SU-DHL-6 (cell line): ENCODE measurements around the gene RGMA.

ENCODE experiments used
- H2AFZ ChIP-seq: fragments of 200-600 bp; sonication (generic); 2 replicates; pipeline ENCODE4 v1.6.1; 2014; ENCODE audit warnings: low read depth, mild to moderate bottlenecking, moderate library complexity, mixed read lengths, antibody characterized with exemption, low read length; ENCODE audit not compliant: severe bottlenecking
- H3F3A ChIP-seq: fragments of 200-600 bp; shearing (Covaris generic); 2 replicates; pipeline ENCODE4 v1.6.0; 2016; ENCODE audit warnings: antibody characterized with exemption, mild to moderate bottlenecking; ENCODE audit not compliant: insufficient read depth
- H3K27ac ChIP-seq: fragments of 200-600 bp; sonication (generic); 2 replicates; pipeline ENCODE4 v1.5.1; 2016; ENCODE audit warnings: low read depth, mild to moderate bottlenecking, low read length, moderate library complexity, mixed read lengths
- H3K27me3 ChIP-seq: fragments of 200-600 bp; sonication (generic), shearing (Covaris generic); 2 replicates; pipeline ENCODE4 v1.6.0; 2014; ENCODE audit warnings: mild to moderate bottlenecking, low read length
- H3K36me3 ChIP-seq: fragments of 200-600 bp; sonication (generic); 2 replicates; pipeline ENCODE4 v1.6.1; 2014; ENCODE audit warnings: mild to moderate bottlenecking, low read length, mixed read lengths
- H3K4me2 ChIP-seq: fragments of 300-600, 200-600 bp; shearing (Covaris generic), sonication (generic); 2 replicates; pipeline ENCODE4 v1.6.0; 2014; ENCODE audit warnings: low read length, low read depth, mild to moderate bottlenecking; ENCODE audit not compliant: poor library complexity, severe bottlenecking
- H3K4me3 ChIP-seq: fragments of 200-600 bp; sonication (generic); 2 replicates; pipeline ENCODE4 v1.5.1; 2014; ENCODE audit warnings: antibody characterized with exemption, low read length, mild to moderate bottlenecking, mixed read lengths; ENCODE audit not compliant: insufficient read depth, poor library complexity, severe bottlenecking
- H3K79me2 ChIP-seq: fragments of 200-600 bp; sonication (generic); 2 replicates; pipeline ENCODE4 v1.6.1; 2014; ENCODE audit warnings: mild to moderate bottlenecking, low read length, moderate library complexity; ENCODE audit not compliant: insufficient read depth
- H3K9ac ChIP-seq: fragments of 200-600 bp; sonication (generic); 2 replicates; pipeline ENCODE4 v1.7.0; 2014; ENCODE audit warnings: mild to moderate bottlenecking, low read length
- H3K9me2 ChIP-seq: fragments of 200-600 bp; sonication (generic); replicated peaks from 2 replicates; pipeline ENCODE4 v1.6.1; 2014; ENCODE audit warnings: low read length; ENCODE audit not compliant: insufficient read depth
- H3K9me3 ChIP-seq: fragments of 200-600 bp; sonication (generic); 2 replicates; pipeline ENCODE4 v1.6.1; 2014; ENCODE audit warnings: low read length, mixed read lengths; ENCODE audit not compliant: insufficient read depth
- H4K20me1 ChIP-seq: fragments of 200-600 bp; sonication (generic); 2 replicates; pipeline ENCODE4 v1.6.1; 2014; ENCODE audit warnings: low read depth, mild to moderate bottlenecking, antibody characterized with exemption, low read length, moderate library complexity, mixed read lengths
- EZH2phosphoT487 ChIP-seq: fragments of 200-600 bp; sonication (generic), shearing (Covaris generic); conservative IDR thresholded peaks from 2 replicates; pipeline ENCODE4 v1.6.1; 2018; ENCODE audit warnings: mild to moderate bottlenecking, antibody characterized with exemption, low read length, moderate library complexity, mixed read lengths
- TF ChIP-seq, protein P1 (sequence below): fragments of 200-600 bp; sonication (generic); IDR thresholded peaks from one replicate; pipeline ENCODE4 v1.5.1; 2017; ENCODE audit warnings: antibody characterized with exemption, mild to moderate bottlenecking, low read length, moderate library complexity; ENCODE audit not compliant: insufficient read depth, poor library complexity, severe bottlenecking

The RGMA gene

DNA sequence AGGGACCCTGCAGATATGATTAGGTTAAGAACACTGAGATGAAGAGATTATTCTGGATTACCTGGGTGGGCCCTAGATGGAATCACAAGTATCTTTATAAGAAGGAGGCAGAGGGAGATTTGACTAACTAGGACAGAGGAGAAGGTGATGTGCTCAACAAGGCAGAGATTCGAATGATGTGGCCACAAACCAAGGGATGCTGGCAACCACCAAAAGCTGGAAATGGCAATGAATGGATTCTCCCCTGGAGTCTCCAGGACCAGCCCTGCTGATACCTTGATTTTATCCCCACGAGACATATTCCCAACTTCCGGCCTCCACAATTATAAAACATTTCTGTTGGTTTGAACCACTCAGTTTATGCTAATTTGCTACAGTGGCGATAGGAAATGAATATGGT, 42.9 kb downstream of the RGMA start:
- Histone ChIP-seq H3K9me3 (no peaks in the 10 kb centered on the region), H3K4me2 (no peak overlapping the region), H3K27ac (no peak overlapping the region), H3K36me3 (no peaks in the 10 kb centered on the region), H2AFZ (no peak overlapping the region), H3K9ac (no peak overlapping the region), H4K20me1 (no peaks in the 10 kb centered on the region), H3K27me3 (no peaks in the 10 kb centered on the region), H3K79me2 (no peaks in the 10 kb centered on the region), H3K4me3 (no peak overlapping the region), H3K9me2 (no peaks in the 10 kb centered on the region), H3F3A (no peaks in the 10 kb centered on the region)
- no peak for TF ChIP-seq EZH2phosphoT487
- TF ChIP-seq, protein P1, sequence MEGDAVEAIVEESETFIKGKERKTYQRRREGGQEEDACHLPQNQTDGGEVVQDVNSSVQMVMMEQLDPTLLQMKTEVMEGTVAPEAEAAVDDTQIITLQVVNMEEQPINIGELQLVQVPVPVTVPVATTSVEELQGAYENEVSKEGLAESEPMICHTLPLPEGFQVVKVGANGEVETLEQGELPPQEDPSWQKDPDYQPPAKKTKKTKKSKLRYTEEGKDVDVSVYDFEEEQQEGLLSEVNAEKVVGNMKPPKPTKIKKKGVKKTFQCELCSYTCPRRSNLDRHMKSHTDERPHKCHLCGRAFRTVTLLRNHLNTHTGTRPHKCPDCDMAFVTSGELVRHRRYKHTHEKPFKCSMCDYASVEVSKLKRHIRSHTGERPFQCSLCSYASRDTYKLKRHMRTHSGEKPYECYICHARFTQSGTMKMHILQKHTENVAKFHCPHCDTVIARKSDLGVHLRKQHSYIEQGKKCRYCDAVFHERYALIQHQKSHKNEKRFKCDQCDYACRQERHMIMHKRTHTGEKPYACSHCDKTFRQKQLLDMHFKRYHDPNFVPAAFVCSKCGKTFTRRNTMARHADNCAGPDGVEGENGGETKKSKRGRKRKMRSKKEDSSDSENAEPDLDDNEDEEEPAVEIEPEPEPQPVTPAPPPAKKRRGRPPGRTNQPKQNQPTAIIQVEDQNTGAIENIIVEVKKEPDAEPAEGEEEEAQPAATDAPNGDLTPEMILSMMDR: no peak

DNA sequence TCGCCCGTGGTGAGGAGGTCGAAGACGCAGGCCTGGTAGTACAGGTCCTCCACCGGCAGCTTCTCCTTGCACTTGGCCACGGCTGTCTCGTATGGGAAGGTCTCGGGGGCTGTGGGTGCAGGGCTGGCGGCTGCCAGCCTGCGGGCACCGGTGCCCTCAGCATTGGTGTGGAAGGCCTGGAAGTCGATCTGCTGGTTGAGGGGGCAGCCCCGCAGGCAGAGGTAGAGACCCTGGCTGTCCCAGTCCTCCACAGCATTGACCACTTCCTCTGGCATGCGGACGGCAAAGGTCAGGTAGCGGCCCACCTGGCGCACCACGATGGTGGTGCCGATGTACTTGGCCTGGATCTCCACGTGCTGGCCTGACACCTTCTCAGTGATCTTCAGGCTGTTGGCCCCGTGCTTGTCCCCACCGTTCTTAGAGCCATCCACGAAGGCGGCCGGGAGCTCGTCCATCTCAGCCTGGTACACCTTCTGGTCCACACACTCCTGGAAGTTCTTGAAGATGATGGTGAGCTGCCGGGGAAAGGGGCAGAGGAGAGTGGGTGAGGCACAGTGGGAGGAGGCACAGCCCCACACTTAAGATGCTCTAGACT, 43.7 kb downstream of the RGMA start:
- Histone ChIP-seq H3K36me3 (no peaks in the 10 kb centered on the region), H4K20me1 (no peaks in the 10 kb centered on the region)
- TF ChIP-seq, protein P1: no peak
- TF ChIP-seq EZH2phosphoT487: no peak

DNA sequence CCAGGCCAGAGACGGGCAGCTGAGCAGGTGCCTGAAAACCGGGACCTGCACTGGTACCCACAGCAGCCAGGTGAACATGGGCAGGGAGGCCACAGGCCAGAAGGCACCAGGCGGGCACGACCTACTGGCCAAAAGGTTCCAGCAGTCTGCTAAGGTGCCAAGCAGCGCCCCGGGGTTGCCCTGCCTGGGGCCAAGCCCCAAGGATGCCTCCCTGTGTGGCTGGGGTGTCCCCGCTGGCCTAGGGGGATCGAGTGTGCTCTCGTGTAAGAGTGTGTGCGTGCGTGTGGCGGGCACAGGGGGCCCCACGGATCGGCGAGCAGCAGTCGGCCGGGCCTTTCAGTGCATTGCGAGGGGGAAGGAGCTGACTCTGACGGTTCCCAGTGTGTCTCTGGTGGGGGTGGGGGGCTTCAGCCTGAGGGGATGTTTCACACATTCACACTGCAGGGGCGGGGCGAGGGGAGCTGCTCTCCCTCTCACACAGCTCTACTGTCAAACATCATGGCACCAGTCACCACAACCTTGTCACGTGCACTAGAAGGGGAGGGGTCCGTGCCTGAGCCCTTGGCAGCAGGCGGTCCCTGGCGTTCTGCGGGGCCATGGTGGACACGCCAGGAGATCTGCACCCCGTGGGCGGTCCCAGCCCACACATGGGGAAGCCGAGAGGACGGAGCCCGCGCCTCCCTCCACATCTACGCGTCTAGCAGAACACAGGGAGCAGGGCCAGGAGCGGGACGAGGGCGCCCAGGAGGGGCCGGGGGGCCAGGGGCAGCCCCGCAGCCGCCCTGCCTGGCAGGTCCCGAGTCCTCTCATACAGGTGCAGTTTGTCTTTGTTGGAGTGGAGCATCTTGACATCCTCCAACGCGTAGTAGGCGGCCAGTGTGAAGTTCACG, 44.5 kb downstream of the RGMA start:
- Histone ChIP-seq H3F3A (no peaks in the 10 kb centered on the region), H3K4me2 (no peak overlapping the region), H3K36me3 (no peaks in the 10 kb centered on the region), H2AFZ (no peak overlapping the region), H3K9ac (no peak overlapping the region), H3K27ac (no peak overlapping the region), H3K9me3 (no peaks in the 10 kb centered on the region), H4K20me1 (no peaks in the 10 kb centered on the region), H3K9me2 (no peaks in the 10 kb centered on the region), H3K4me3 (no peak overlapping the region), H3K27me3 (no peaks in the 10 kb centered on the region), H3K79me2 (no peaks in the 10 kb centered on the region)
- TF ChIP-seq EZH2phosphoT487: no peak
- TF ChIP-seq, protein P1: no peak

More for the DNA sequence above, 43.7 kb downstream of the RGMA start:
- no peaks in the 10 kb centered on the region for H3K27me3 ChIP-seq
- no peak overlapping the region for H3K9ac ChIP-seq
- H3K79me2 ChIP-seq: no peaks in the 10 kb centered on the region
- no peak overlapping the region for H3K4me3 ChIP-seq
- H3K27ac ChIP-seq: no peak overlapping the region
- H2AFZ ChIP-seq: no peak overlapping the region
- H3F3A ChIP-seq: no peaks in the 10 kb centered on the region
- no peaks in the 10 kb centered on the region for H3K9me2 ChIP-seq
- H3K4me2 ChIP-seq: no peak overlapping the region
- H3K9me3 ChIP-seq: no peaks in the 10 kb centered on the region
